GM21360 (cell line): ENCODE data around the gene COPZ2.
"Not testable (repeated sequence)": the region's sequence is repeated elsewhere in the genome, so short reads cannot be mapped to it uniquely, and the experiment has no call there.

ENCODE experiments used
- ATAC-seq: cut with Tn5 transposase; IDR thresholded peaks from one replicate; pipeline ENCODE4 v1.9.1; 2021; ENCODE audit warnings: mild to moderate bottlenecking, moderate library complexity; ENCODE audit not compliant: unreplicated experiment

Gene COPZ2, protein sequence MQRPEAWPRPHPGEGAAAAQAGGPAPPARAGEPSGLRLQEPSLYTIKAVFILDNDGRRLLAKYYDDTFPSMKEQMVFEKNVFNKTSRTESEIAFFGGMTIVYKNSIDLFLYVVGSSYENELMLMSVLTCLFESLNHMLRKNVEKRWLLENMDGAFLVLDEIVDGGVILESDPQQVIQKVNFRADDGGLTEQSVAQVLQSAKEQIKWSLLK

GRCh38 chr17:48037036-48037837 lies at the start of gene COPZ2:
Gene COPZ2, minus strand, starts transcription at chr17:48037797. Its CDS starts 20 bp downstream, at chr17:48037777.
- ATAC-seq, result no peak

DNA sequence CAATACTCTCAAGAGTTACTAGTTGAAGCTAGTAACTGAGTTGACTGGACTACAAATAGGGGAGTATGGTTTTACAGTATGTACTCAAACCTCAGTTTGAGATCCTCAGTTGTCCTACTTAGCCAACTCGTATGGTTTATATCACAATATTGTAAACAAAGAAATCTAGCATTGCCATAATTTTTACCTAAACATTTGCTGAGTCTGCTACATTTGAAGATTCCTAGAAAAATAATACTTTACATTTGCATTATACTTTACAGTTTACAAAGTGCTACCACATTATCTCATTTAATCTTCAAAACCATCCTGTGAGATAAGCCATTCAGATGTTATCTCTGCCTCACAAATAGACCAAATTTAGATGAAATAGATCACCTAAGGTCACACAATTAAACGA lies 47.3 kb upstream of the COPZ2 start:
- no peak for ATAC-seq

- no peak for ATAC-seq
These were observed 44.3 kb upstream of the COPZ2 start for GRCh38 chr17:48081858-48082257.

- not testable (repeated sequence) for ATAC-seq
These were observed 39.6 kb upstream of the COPZ2 start for GRCh38 chr17:48077152-48077551.

- no peak for ATAC-seq
These were observed 36.9 kb upstream of the COPZ2 start for GRCh38 chr17:48074322-48075081.

DNA sequence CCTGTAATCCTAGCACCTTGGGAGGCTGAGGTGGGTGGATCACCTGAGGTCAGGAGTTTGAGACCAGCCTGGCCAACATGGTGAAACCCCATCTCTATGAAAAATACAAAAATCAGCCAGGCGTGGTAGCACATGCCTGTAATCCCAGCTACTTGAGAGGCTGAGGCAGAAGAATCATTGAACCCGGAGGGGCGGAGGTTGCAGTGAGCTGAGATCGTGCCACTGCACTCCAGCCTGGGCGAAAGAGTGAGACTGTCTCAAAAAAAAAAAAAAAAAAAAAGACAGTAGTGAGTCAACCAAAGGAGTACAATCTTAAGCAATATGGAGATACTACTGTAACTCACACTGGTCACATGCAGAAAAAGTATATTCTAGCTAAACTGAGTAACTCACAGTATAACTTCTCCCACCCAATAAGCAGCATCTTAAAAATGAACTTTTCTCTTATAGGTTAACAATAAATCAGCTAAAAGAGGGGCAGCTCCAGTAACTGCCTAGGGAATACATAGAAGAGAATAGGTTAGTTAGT lies 36.0 kb upstream of the COPZ2 start:
- not testable (repeated sequence) for ATAC-seq

DNA sequence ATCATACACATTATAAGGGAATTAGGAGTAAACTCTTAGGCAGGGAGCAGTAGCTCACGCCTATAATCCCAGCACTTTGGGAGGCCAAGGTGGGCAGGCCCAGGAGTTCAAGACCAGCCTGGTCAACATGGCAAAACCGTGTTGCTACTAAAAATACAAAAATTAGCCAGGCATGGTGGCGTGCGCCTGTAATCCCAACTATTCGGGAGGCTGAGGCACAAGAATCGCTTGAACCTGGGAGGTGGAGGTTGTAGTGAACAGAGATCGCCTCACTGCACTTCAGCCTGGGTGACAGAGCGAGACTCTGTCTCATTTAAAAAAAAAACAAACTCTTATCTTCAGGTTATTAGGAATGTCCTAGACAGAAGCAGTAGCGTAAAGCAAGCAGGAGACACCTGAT lies 35.2 kb upstream of the COPZ2 start:
- not testable (repeated sequence) for ATAC-seq

- ATAC-seq, result no peak
These were observed 34.1 kb upstream of the COPZ2 start for GRCh38 chr17:48071654-48072053.

GRCh38 chr17:48070195-48070594 lies 32.6 kb upstream of the COPZ2 start:
- no peak for ATAC-seq

- no peak for ATAC-seq
These were observed 30.9 kb upstream of the COPZ2 start for GRCh38 chr17:48068491-48068961.

- not testable (repeated sequence) for ATAC-seq
These were observed 30.2 kb upstream of the COPZ2 start for GRCh38 chr17:48067808-48068207.

- ATAC-seq, result no peak
These were observed 29.6 kb upstream of the COPZ2 start for GRCh38 chr17:48067245-48067644.

GRCh38 chr17:48066656-48067055 lies 29.1 kb upstream of the COPZ2 start:
- ATAC-seq, result no peak

DNA sequence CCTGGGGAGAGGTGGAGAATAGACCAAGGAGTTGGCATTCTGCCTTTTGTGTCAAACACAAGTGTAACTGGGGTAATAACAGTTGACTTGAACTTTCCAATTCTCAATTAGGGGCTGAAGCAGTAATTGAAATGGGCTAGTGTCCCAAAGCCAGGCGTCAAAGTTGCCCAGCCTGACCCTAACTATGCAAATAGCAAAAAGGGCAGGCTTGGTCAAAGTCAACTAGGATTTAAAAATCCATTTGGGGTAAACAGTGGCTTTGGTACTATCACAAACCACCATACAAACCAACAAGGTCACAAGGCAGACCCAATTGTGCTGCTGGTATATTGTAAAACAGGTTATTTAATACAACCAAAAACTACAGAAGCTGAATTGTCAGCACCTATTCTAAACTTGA lies 28.6 kb upstream of the COPZ2 start:
- ATAC-seq, result no peak

DNA sequence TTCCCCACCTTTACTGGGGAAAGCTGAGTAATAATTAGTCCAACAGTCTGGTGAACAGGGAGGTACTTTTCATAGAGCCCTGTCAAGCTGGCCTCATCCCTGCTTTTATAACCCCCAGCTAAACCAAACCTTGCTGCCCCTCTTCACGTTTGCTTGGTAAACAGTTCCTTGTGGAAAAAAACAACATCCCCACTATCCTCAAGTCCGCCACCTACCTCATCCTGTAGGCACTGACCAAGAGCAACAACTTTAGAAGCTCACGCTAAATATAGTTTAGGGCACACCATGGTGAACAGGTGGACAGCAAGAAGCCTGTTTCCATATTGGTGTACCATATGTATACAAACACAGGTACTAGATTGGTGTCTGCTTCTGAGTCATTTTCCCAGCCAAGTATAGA lies 27.0 kb upstream of the COPZ2 start:
- ATAC-seq, result no peak

- ATAC-seq, result no peak
These were observed 24.7 kb upstream of the COPZ2 start for GRCh38 chr17:48062273-48062672.

GRCh38 chr17:48060249-48060648 lies 22.7 kb upstream of the COPZ2 start:
- ATAC-seq, result no peak

DNA sequence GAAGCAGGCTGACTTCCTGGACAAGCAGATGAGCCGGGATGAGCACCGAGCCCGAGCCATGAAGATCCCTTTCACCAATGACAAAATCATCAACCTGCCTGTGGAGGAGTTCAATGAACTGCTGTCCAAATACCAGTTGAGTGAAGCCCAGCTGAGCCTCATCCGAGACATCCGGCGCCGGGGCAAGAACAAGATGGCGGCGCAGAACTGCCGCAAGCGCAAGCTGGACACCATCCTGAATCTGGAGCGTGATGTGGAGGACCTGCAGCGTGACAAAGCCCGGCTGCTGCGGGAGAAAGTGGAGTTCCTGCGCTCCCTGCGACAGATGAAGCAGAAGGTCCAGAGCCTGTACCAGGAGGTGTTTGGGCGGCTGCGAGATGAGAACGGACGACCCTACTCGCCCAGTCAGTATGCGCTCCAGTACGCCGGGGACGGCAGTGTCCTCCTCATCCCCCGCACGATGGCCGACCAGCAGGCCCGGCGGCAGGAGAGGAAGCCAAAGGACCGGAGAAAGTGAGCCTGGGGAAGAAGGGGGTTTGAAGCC lies 21.6 kb upstream of the COPZ2 start:
- ATAC-seq, result no peak

DNA sequence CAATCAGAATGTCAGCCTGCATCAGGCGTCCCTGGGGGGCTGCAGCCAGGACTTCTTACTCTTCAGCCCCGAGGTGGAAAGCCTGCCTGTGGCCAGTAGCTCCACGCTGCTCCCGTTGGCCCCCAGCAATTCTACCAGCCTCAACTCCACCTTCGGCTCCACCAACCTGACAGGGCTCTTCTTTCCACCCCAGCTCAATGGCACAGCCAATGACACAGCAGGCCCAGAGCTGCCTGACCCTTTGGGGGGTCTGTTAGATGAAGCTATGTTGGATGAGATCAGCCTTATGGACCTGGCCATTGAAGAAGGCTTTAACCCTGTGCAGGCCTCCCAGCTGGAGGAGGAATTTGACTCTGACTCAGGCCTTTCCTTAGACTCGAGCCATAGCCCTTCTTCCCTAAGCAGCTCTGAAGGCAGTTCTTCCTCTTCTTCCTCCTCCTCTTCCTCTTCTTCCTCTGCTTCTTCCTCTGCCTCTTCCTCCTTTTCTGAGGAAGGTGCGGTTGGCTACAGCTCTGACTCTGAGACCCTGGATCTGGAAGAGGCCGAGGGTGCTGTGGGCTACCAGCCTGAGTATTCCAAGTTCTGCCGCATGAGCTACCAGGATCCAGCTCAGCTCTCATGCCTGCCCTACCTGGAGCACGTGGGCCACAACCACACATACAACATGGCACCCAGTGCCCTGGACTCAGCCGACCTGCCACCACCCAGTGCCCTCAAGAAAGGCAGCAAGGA lies 21.0 kb upstream of the COPZ2 start:
- no peak for ATAC-seq

- ATAC-seq, result no peak
These were observed 20.0 kb upstream of the COPZ2 start for GRCh38 chr17:48057626-48058025.
